ENCODE measurements around the gene ADAMTS1.

Gene ADAMTS1

DNA sequence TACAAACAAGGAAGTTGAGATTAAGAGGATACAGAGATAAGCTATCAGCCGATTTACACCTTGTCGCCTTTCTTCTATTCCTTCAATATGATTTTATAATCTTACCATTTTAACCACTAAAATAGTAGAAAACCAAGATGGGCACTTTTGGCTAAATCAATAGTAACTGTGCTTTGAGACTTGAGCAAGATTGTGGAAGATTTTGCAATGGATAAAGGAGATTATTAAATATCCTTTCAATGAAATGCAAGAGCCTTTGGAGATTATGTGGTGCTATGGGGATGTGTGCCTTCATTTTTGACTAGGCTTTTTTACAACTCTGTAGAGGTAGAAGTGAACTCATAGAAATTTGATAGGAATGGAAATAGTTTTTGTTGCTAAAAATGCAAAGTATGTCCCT lies 33.7 kb downstream of the ADAMTS1 start:
- no peak for DNase-seq

- no peak for DNase-seq
Measured at GRCh38 chr21:26810676-26811415, 34.4 kb downstream of the ADAMTS1 start.

DNA sequence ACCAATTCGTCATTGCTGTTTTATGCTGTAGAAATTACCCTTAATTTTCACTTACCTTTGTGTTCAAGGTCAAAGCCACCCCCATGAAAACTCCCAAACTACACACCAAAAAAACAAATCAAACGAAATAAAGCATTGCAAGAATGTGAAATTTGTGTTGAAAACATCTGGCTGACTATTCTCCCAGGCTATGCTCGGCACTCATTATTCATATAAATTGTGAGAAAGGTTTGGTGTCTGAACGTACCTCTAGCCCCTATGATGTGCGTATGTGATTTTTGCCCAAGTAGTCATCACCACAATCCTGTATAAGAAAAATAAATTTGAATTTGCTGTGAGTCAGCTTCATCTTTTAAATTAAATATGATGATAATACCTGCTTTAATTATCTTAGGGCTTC lies 34.9 kb downstream of the ADAMTS1 start:
- no peak for DNase-seq

DNA sequence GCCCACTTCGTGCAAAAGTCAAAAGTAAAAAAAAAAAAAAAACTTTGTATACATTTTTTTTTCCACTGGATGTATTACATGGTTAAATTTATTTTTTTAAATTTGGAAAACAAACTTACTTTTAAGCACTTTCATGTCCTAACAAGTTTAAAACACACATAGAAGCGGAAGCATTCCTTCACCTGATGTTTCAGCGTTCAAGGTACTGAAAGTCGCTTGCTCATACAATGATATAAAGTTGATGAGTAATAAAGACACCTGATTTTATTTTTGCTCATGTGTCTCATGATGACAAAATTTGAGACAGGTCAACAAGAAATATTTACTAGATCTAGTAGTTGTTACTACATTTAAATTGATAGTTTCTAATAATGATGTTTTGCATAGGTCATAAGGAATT lies 35.5 kb downstream of the ADAMTS1 start:
- DNase-seq = no peak

DNA sequence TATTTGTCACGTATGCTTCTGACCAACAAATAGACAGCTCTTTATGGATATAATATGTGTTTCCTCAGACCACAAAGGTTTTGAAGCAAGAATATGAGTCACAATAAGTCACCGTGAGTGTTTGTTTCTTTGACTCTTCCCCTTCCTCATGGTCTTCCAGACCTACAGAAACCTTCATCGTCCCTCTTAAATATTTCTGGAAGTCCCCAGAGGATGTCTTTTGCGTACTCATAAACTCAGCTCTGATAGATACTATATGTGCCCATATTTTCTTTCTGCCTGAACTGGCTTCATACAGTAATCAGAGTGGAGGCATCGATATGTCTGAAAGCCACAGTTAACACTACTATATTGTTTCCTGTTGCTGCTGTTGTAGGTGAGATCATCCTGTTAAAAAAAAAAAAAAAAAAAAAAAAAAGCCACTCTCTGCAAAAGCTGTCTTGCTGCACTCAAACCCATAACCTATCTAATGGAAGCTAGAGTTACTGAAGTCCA lies 38.4 kb downstream of the ADAMTS1 start:
- no peak for DNase-seq

DNA sequence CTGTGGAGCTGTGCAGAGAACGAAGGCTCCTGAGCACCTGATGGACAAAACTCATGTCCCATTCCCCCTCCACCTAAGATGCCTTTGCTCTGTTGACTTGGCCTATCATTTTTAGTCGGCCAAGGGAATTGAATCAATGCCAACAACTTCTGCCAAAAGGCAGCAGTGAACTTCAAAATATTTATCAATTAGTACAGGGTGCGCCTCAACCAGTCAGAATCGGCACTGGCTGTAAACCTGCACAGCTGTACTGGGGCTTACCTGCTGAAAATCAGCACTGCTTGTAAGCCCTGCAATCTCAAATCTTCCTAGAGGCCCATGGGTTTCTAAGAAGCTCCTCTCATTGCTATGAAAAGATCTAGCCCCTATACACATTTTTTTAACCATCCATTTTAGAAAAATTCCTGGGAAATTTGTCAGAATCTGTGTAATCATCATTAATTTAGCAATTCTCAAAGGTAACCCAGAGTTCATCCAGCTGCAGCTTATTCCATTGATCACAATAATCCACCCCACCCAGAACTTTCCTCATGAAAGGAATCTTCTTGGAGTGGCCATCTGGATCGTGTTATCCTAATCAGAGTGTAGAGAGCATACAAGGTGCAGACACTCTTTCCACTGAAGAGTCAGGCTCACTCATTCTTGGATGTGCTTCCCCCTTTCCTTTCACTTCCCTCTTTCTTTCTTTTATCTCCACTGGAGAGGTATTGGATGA lies 40.2 kb downstream of the ADAMTS1 start:
- no peak for DNase-seq

- no peak for DNase-seq
Measured at GRCh38 chr21:26801498-26801897, 43.7 kb downstream of the ADAMTS1 start.

- no peak for DNase-seq
Measured at GRCh38 chr21:26800970-26801431, 44.2 kb downstream of the ADAMTS1 start.

DNA sequence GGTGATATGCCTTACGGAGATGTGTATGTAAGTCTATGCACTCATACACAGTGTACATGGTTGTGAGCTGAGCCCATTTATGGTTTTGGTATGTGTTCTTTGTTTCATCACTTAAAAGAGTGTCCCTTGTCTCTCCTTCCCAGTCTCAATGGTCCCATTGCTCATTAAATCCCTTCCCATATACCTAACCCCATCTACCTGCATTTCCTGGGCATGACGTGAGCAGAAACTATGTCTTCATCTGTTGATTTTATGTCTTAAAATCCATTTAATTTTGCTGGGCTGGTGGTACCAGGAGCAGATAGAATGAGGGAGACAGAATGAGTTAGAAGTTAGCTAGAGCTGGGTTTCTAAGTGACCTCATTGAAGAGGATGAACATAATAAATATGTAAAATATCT lies 44.8 kb downstream of the ADAMTS1 start:
- DNase-seq = no peak

DNA sequence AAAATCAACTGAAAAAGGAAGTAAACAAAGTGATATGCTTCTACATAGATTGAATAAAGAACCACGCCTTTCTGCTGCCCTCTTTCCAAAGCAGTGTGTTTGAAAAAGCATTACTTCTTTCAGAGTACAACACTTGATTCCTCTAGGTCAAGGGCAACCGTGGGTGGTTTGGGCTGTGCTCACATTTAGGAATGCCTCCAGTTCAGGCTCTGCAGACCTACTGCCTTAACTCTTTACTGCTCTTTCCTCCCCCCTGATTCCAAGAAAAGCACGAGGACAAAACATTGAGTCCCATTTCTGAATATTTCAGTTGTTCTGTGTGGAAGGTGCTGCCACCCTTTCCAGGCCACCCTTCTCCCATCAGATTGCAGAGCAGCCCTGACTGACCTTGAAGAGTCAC lies 45.2 kb downstream of the ADAMTS1 start:
- DNase-seq = no peak

DNA sequence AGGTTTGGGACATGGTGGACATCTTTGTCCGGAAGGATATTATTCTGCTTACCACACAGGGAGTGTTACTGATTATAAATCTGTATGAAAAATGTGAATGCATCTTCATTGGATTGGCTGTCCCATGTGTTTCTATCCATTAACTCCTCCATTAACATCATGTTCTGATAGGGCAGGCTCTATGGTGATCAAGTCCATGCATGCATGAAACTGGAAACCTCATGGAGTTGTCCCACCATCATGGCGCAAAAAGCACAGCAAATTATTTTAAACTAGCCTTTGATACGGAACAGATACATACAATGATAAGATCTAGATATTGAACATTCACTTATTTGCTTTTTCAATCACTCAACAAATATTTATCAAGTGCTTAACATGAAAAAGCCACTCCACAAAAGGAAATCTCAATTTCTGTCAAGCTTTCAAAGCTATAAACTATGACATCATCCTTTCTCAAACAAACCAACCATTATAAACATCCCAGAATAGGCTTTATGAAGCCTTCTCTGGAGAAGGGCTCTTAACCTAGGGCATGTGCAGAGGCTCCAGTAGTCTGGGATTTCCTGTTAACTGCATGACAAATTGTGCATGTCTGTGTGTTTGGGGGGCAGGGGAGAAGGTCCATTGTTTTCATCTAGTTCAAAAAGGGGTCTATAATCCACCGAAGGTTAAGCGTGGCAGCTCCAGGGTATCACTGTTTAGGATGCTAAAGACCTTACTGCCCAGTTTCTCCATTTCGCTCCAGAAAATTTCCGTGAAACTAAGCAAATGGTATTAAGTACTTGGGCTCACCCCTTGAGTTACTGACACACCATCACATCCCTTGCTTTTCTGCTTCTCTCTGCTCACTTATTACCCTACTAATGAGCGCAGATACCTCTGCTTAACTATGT lies 46.1 kb downstream of the ADAMTS1 start:
- DNase-seq = no peak

GRCh38 chr21:26797878-26798456 lies 47.2 kb downstream of the ADAMTS1 start:
- DNase-seq = no peak

GRCh38 chr21:26795866-26796329 lies 49.3 kb downstream of the ADAMTS1 start:
- no peak for DNase-seq

DNA sequence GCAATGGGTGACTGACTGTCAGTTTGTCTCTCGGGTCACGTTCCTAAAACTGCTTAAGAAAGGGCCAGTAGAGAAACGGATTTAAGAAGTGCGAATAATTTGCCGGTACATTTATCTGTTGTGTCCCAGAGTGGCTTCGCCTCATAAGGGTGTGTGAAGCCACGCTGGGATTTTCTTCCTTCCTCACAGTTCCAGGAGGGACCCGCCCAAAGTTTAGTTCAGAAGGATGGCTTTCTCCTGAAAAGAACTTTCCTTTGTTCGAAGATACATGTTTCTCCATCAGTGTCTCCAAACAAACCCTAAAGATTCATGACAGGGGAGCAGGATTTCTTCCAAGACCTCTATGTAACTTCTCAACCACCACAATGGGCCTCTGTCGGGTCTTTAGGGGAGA lies 49.8 kb downstream of the ADAMTS1 start:
- DNase-seq = no peak

DNA sequence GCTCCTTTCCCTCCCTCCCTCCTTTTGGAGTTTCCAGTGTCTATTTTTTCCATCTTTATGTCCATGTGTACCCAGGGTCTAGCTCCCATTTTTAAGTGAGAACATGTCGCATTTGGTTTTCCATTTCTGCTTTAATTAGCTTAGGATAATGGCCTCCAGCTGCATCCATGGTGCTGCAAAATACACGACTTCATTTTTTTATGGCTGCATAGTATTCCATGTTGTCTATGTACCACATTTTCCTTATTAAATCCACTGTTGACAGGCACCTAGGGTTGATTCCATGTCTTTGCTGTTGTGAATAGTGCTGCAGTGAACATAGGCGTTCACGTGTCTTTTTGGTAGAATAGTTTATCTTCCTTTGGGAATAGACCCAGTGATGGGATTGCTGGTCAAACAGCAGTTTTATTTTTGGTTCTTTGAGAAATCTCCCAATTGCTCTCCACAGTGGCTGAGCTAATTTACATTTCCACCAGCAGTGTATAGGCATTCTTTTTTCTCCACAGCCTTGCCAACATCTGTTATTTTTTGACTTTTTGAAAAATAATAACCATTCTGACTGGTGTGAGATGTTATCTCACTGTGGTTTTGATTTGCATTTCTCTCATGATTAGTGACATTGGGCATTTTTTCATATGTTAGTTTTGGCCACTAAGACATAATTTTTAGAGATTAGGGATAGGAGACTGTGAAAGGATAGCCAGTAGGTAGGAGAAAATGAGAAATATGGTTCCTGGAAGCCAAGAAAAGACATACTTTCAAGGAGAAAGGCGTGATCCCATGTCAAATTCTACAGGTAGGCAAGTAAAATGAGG lies 50.4 kb downstream of the ADAMTS1 start:
- no peak for DNase-seq

DNA sequence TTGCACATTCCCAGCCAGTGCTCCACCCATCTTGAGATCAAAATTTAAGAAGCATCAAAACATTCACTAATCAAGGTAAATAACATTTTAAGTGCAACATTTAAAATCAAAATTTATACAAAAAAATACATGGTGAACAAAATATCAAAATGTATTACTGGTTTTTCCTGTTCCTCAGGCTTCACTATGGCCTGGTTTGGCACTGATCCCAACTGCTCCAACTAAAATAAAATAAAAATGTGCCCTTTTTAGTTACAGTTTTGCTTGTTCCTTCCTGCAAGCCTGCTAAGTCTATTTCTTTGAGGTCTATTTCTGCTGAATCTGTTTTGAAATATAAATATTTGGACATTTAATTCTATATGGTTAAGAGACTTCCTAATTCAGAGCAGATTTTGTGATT lies 54.9 kb downstream of the ADAMTS1 start:
- DNase-seq = no peak

GRCh38 chr21:26788790-26789189 lies 56.4 kb downstream of the ADAMTS1 start:
- no peak for DNase-seq
